A549 (cell line): ENCODE measurements around the gene SNX5. TPM values are rescaled to one million over a fixed set of nuclear protein-coding genes. Genes with fewer than 3 reads are reported as not detected.

Source experiments
- ATAC-seq, 2 experiments: fragments of 200-7000 bp in 1 of 2; fragments of >200 bp in 1 of 2; cut with Nextera tagmentation in 1 of 2; cut with Tn5 transposase in 1 of 2; 3 replicates each; pipeline versions ENCODE4 v1.8.0 to v1.9.1; 2018 to 2020; ENCODE audit warnings: mild to moderate bottlenecking in 1 of 2, moderate library complexity in 1 of 2
- CTCF ChIA-PET: fragments of 300-600 bp; sonication (Branson Sonifier 250); formaldehyde crosslinking; extraction: SDS; loops from one replicate; lab custom pipeline; 2021; ENCODE audit warnings: antibody characterized with exemption, inconsistent platforms; lab: Yijun Ruan, JAX
- POLR2A ChIA-PET: fragments of 350-600 bp; formaldehyde crosslinking; extraction: SDS; loops from one replicate; lab custom pipeline; 2021; ENCODE audit warnings: antibody characterized with exemption, inconsistent platforms; lab: Yijun Ruan, JAX
- DNase-seq, 2 experiments: peaks; one replicate each; pipeline versions ENCODE4 v3.0.0 to v3.0.0-alpha.2; 2011 to 2016; ENCODE audit warnings: low read depth in 1 of 2, low spot score in 1 of 2
- FAIRE-seq: peaks from 2 replicates; lab custom pipeline; 2011; peaks lifted over from hg19 to GRCh38; lab: Jason Lieb, UNC
- H3K27ac ChIP-seq, 2 experiments: fragments of >200 bp; sonication (Bioruptor Twin); formaldehyde crosslinking; 3 replicates each; pipeline ENCODE4 v1.5.1; 2016 to 2017
- H3K4me1 ChIP-seq: fragments of >200 bp; sonication (Bioruptor Twin); formaldehyde crosslinking; 3 replicates; pipeline ENCODE4 v1.6.1; 2016
- H3K4me2 ChIP-seq: fragments of >200 bp; sonication (Bioruptor Twin); formaldehyde crosslinking; 3 replicates; pipeline ENCODE4 v1.6.1; 2016
- H3K4me3 ChIP-seq: fragments of >200 bp; sonication (Bioruptor Twin); formaldehyde crosslinking; 3 replicates; pipeline ENCODE4 v1.5.1; 2016
- H3K9me3 ChIP-seq: fragments of >200 bp; sonication (Bioruptor Twin); formaldehyde crosslinking; 3 replicates; pipeline ENCODE4 v1.6.1; 2016
- BCL3 ChIP-seq: fragments of >200 bp; sonication (Bioruptor Twin); formaldehyde crosslinking; IDR thresholded peaks from 3 replicates; pipeline ENCODE4 v1.6.1; 2016
- CBX8 ChIP-seq: fragments of 200-600 bp; sonication (generic); IDR thresholded peaks from 2 replicates; pipeline ENCODE4 v1.6.1; 2016
- CEBPB ChIP-seq, 2 experiments: fragments of >200 bp in 1 of 2; sonication (Bioruptor Twin) in 1 of 2; formaldehyde crosslinking in 1 of 2; IDR thresholded peaks; 2 replicates each; pipeline ENCODE4 v1.6.1; 2012 to 2016
- EHMT2 ChIP-seq: fragments of 200-600 bp; sonication (generic); IDR thresholded peaks from 2 replicates; pipeline ENCODE4 v1.6.1; 2016; ENCODE audit warnings: antibody characterized with exemption, low read depth, mild to moderate bottlenecking, moderate library complexity
- ELK1 ChIP-seq: fragments of 150-350 bp; IDR thresholded peaks from 2 replicates; pipeline ENCODE4 v1.6.1; 2014; ENCODE audit warnings: low read depth, mild to moderate bottlenecking, low read length
- GATA3 ChIP-seq: IDR thresholded peaks from 2 replicates; pipeline ENCODE4 v1.6.1; 2012; ENCODE audit warnings: borderline replicate concordance
- HDAC2 ChIP-seq: fragments of 200-600 bp; sonication (generic); IDR thresholded peaks from 2 replicates; pipeline ENCODE4 v1.6.1; 2016
- HMGXB4 ChIP-seq: fragments of 250-450 bp; sonication (Bioruptor Pico); IDR thresholded peaks from 2 replicates; pipeline ENCODE4 v1.5.0; 2021; ENCODE audit warnings: mild to moderate bottlenecking, moderate library complexity, borderline replicate concordance
- JUNB ChIP-seq: fragments of >200 bp; sonication (Bioruptor Twin); formaldehyde crosslinking; IDR thresholded peaks from 2 replicates; pipeline ENCODE4 v1.6.1; 2016
- KDM1A ChIP-seq: fragments of 200-600 bp; sonication (generic); IDR thresholded peaks from 2 replicates; pipeline ENCODE4 v1.6.1; 2016; ENCODE audit warnings: low read depth, mild to moderate bottlenecking
- MAFK ChIP-seq: fragments of 450-650 bp; IDR thresholded peaks from 2 replicates; pipeline ENCODE4 v1.6.1; 2014; ENCODE audit not compliant: partially characterized antibody
- MYC ChIP-seq: IDR thresholded peaks from 2 replicates; pipeline ENCODE4 v1.6.1; 2012; ENCODE audit warnings: mild to moderate bottlenecking, inconsistent platforms, low read length, improper control_type of control experiment, borderline replicate concordance
- PHF8 ChIP-seq: fragments of 200-600 bp; sonication (generic); IDR thresholded peaks from 2 replicates; pipeline ENCODE4 v1.6.1; 2016; ENCODE audit warnings: low read depth, mild to moderate bottlenecking, antibody characterized with exemption, moderate library complexity, borderline replicate concordance
- RARB ChIP-seq: fragments of 250-450 bp; sonication (Bioruptor Pico); IDR thresholded peaks from 2 replicates; pipeline ENCODE4 v1.8.0; 2021; ENCODE audit warnings: mild to moderate bottlenecking, moderate library complexity
- TP53 ChIP-seq: fragments of 250-450 bp; sonication (Bioruptor Pico); IDR thresholded peaks from 2 replicates; pipeline ENCODE4 v1.5.0; 2021; ENCODE audit warnings: mild to moderate bottlenecking, moderate library complexity
- ZFP36 ChIP-seq: fragments of 450-650 bp; IDR thresholded peaks from 2 replicates; pipeline ENCODE4 v1.6.1; 2014; ENCODE audit warnings: borderline replicate concordance; ENCODE audit not compliant: partially characterized antibody
- ZSCAN20 ChIP-seq: fragments of 250-450 bp; sonication (Bioruptor Pico); IDR thresholded peaks from 2 replicates; pipeline ENCODE4 v1.8.0; 2022; ENCODE audit warnings: mild to moderate bottlenecking, moderate library complexity
- WGBS: methylation state at CpG from one replicate; pipeline ENCODE4 v1.1.6; 2017; ENCODE audit errors: missing lambda C conversion rate; 5-methylcytosine and 5-hydroxymethylcytosine counted together
- polyA plus RNA-seq, 4 experiments: library from polyadenylated mRNA; depleted of rRNA in 3 of 4; stranded (reverse); fragments of >200 nt; fragmentation: RNase III in 1 of 4; extraction: RNeasy Plus Mini Kit Qiagen cat#74134 plus additional on column Dnase treatment in 1 of 4; gene quantifications; 2 replicates in 3 of 4; 3 replicates in 1 of 4; pipeline ENCODE4 v1.2.3, GENCODE V29; 2011 to 2017

SNX5 gene
- polyA plus RNA-seq, 2 of the 4 experiments (the other 2 are of a cell fraction): 225 to 342 TPM

GRCh38 chr20:17972121-17972520 lies 3.5 kb upstream of the SNX5 start:
- ATAC-seq (no peak), FAIRE-seq (no peak), DNase-seq (no peak)
- peak overlapping the region; percentile 68 to 97 for H3K27ac ChIP-seq
- POLR2A ChIA-PET: no interaction called here
- H3K4me3 ChIP-seq: peak overlapping the region; percentile 79
- H3K4me1 ChIP-seq: peaks cover 35% of the 10 kb centered on the region
- TF ChIP-seq ZSCAN20 (CRISPR knock-in tag) (no peak), JUNB (no peak), ELK1 (no peak)
- no peaks in the 10 kb centered on the region for H3K9me3 ChIP-seq
- WGBS: 59% methylated on average over 2 of the region's 2 CpGs
- H3K4me2 ChIP-seq: peak overlapping the region; percentile 88
- CTCF ChIA-PET: no interaction called here

- Histone ChIP-seq H3K4me2 (peak overlapping the region; percentile 88), H3K27ac (peak overlapping the region; percentile 68 to 97), H3K4me1 (peaks cover 35% of the 10 kb centered on the region), H3K4me3 (peak overlapping the region; percentile 79), H3K9me3 (no peaks in the 10 kb centered on the region)
- ChIA-PET CTCF (interaction anchor here (0.7 to 1.3 kb wide), 3 partner anchors 24 to 317 kb away, joined by 3 read pairs; no protein-coding TSS in a partner anchor), POLR2A (no interaction called here)
- FAIRE-seq (no peak), DNase-seq (no peak), ATAC-seq (no peak)
- 38% methylated on average over 7 of the region's 7 CpGs for WGBS
- TF ChIP-seq MYC: no peak
- no peak for TF ChIP-seq EHMT2
- no peak for TF ChIP-seq GATA3
- TF ChIP-seq KDM1A: no peak
- TF ChIP-seq ELK1: no peak
- TF ChIP-seq HMGXB4: no peak
- no peak for TF ChIP-seq ZSCAN20 (CRISPR knock-in tag)
- TF ChIP-seq MAFK: no peak
- TF ChIP-seq RARB: no peak
- TF ChIP-seq HDAC2: no peak
- no peak for TF ChIP-seq ZFP36
- TF ChIP-seq PHF8: no peak
- no peak for TF ChIP-seq TP53 (CRISPR knock-in tag)
- no peak for TF ChIP-seq CBX8
- no peak for TF ChIP-seq BCL3
- TF ChIP-seq CEBPB (IDR thresholded peaks at IDR 0.05): no peak
Observed at GRCh38 chr20:17971300-17972013, 2.9 kb upstream of the SNX5 start.
